Astrocyte (in vitro differentiated cells and primary cell): Measurements from ENCODE around the gene ENSA. TPM values are rescaled to one million over a fixed set of nuclear protein-coding genes. Genes with fewer than 3 reads are reported as not detected.

ENCODE experiments used
- DNase-seq: peaks from one replicate; pipeline ENCODE4 v3.0.0-alpha.2; 2010; ENCODE audit warnings: low read depth
- FAIRE-seq: peaks from 2 replicates; lab custom pipeline; 2011; peaks lifted over from hg19 to GRCh38; lab: Jason Lieb, UNC
- H2AFZ ChIP-seq: 2 replicates; pipeline ENCODE4 v1.6.0; 2012; ENCODE audit warnings: low read depth, low read length, inconsistent platforms
- H3K27ac ChIP-seq: 2 replicates; pipeline ENCODE4 v1.5.1; 2011; ENCODE audit warnings: low read depth, low read length, inconsistent platforms
- H3K27me3 ChIP-seq: 2 replicates; pipeline ENCODE4 v1.6.0; 2011; ENCODE audit warnings: low read length, inconsistent platforms; ENCODE audit not compliant: insufficient read depth
- H3K36me3 ChIP-seq: 2 replicates; pipeline ENCODE4 v1.5.1; 2011; ENCODE audit warnings: low read length, inconsistent platforms; ENCODE audit not compliant: insufficient read depth
- H3K4me1 ChIP-seq: 2 replicates; pipeline ENCODE4 v1.5.1; 2011; ENCODE audit warnings: low read length, inconsistent platforms; ENCODE audit not compliant: insufficient read depth
- H3K4me2 ChIP-seq: 2 replicates; pipeline ENCODE4 v1.6.0; 2012; ENCODE audit warnings: low read length, inconsistent platforms
- H3K4me3 ChIP-seq: 2 replicates; pipeline ENCODE4 v1.5.1; 2011; ENCODE audit warnings: low read depth, mild to moderate bottlenecking, low read length, inconsistent platforms; ENCODE audit not compliant: insufficient read depth
- H3K79me2 ChIP-seq: 2 replicates; pipeline ENCODE4 v1.6.0; 2012; ENCODE audit warnings: mild to moderate bottlenecking, low read length, inconsistent platforms; ENCODE audit not compliant: insufficient read depth
- H3K9ac ChIP-seq: 2 replicates; pipeline ENCODE4 v1.6.0; 2012; ENCODE audit warnings: mild to moderate bottlenecking, low read length, inconsistent platforms
- H3K9me3 ChIP-seq: 2 replicates; pipeline ENCODE4 v1.5.1; 2012; ENCODE audit warnings: low read depth, mild to moderate bottlenecking, low read length, inconsistent platforms; ENCODE audit not compliant: insufficient read depth
- H4K20me1 ChIP-seq: 2 replicates; pipeline ENCODE4 v1.6.0; 2012; ENCODE audit warnings: low read length, inconsistent platforms; ENCODE audit not compliant: insufficient read depth
- H3K27ac Mint-ChIP-seq: one replicate; pipeline ENCODE4 v1.8.0; 2021; ENCODE audit warnings: mild to moderate bottlenecking, mixed read lengths; ENCODE audit not compliant: unreplicated experiment
- H3K27me3 Mint-ChIP-seq: one replicate; pipeline ENCODE4 v1.8.0; 2021; ENCODE audit warnings: low read depth, mixed read lengths; ENCODE audit not compliant: unreplicated experiment
- H3K36me3 Mint-ChIP-seq: one replicate; pipeline ENCODE4 v1.8.0; 2021; ENCODE audit warnings: low read depth, mixed read lengths; ENCODE audit not compliant: unreplicated experiment
- H3K4me1 Mint-ChIP-seq: one replicate; pipeline ENCODE4 v1.8.0; 2021; ENCODE audit warnings: low read depth, mixed read lengths; ENCODE audit not compliant: unreplicated experiment
- H3K4me3 Mint-ChIP-seq: one replicate; pipeline ENCODE4 v1.8.0; 2021; ENCODE audit warnings: mild to moderate bottlenecking, moderate library complexity, mixed read lengths; ENCODE audit not compliant: unreplicated experiment
- H3K9me3 Mint-ChIP-seq: one replicate; pipeline ENCODE4 v1.8.0; 2021; ENCODE audit warnings: mild to moderate bottlenecking, mixed read lengths; ENCODE audit not compliant: unreplicated experiment
- CTCF ChIP-seq: IDR thresholded peaks from 2 replicates; pipeline ENCODE4 v1.5.1; 2011; ENCODE audit warnings: low read depth, mild to moderate bottlenecking, inconsistent platforms, low read length, moderate library complexity; ENCODE audit not compliant: insufficient read depth
- EZH2 ChIP-seq: IDR thresholded peaks from 2 replicates; pipeline ENCODE4 v1.6.1; 2012; ENCODE audit warnings: mild to moderate bottlenecking, low read length, inconsistent platforms; ENCODE audit not compliant: insufficient read depth
- total RNA-seq: library from RNA; stranded (reverse); gene quantifications from 2 replicates; pipeline ENCODE4 v1.2.1, GENCODE V29; 2021

Gene ENSA
- total RNA-seq, 1 donor from 2014 or later: 99.6 TPM

GRCh38 chr1:150576367-150576711 is 53.1 kb downstream of the ENSA start:
- peaks cover 56% of the 10 kb centered on the region for H3K36me3 ChIP-seq
- Mint-ChIP-seq H3K36me3 (peaks cover 51% of the 10 kb centered on the region), H3K9me3 (no peaks in the 10 kb centered on the region), H3K27me3 (no peaks in the 10 kb centered on the region), H3K4me3 (peak overlapping the region; percentile 100), H3K4me1 (peaks cover 15% of the 10 kb centered on the region), H3K27ac (peak overlapping the region; percentile 99)
- H3K27me3 ChIP-seq: no peaks in the 10 kb centered on the region
- no peak for FAIRE-seq
- H3K4me2 ChIP-seq: peak overlapping the region; percentile 96
- H2AFZ ChIP-seq: no peak overlapping the region
- H3K4me1 ChIP-seq: peaks cover 34% of the 10 kb centered on the region
- TF ChIP-seq EZH2: no peak
- TF ChIP-seq CTCF: no peak
- H3K79me2 ChIP-seq: peaks cover 87% of the 10 kb centered on the region
- peaks cover 74% of the 10 kb centered on the region for H4K20me1 ChIP-seq
- H3K4me3 ChIP-seq: peak overlapping the region; percentile 98
- no peaks in the 10 kb centered on the region for H3K9me3 ChIP-seq
- H3K27ac ChIP-seq: peak overlapping the region; percentile 98
- DNase-seq: no peak
- H3K9ac ChIP-seq: peak overlapping the region; percentile 98

DNA sequence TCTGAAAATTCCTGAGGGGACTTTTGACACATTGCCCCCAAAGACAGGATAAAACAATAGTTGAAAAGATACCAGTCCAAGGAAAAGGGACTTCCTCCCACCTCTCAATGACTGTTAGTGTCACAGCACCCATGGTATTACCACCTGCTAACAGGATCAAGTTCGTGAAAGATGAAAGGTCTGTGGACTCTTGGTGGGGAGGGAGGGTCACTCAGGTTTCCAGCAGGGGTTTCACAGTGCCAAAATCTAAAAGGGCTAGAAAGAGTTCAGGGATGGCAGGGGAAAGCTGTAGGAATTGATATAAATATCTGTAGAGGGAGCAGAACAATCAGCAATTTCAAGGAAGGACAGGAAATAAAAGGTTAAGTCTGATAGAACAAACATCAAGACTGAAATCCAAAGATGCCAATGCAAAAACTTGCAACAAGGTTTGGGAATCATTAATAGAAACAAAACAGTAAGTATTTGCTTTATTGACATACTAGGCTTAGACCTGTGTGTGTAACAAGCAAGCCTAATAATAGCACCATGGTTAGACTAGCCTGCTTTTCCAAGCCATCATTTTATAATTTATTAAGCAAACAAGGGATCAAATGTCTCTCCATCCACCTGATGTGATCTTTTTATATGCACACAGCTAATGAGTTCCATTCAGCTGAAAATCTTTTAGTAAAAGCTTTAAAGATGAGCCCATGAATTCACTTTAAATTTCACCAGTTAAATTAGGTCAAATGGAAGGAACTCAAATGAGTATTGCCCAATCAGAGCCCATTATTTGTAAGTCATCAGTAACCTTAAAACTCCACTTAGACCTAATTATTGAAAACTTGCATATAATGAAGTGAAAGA is 53.7 kb downstream of the ENSA start:
- no peak for TF ChIP-seq EZH2
- TF ChIP-seq CTCF: no peak
- Mint-ChIP-seq H3K27ac (peak overlapping the region; percentile 93), H3K27me3 (no peaks in the 10 kb centered on the region), H3K9me3 (no peaks in the 10 kb centered on the region), H3K36me3 (peaks cover 51% of the 10 kb centered on the region), H3K4me3 (peak overlapping the region; percentile 100), H3K4me1 (peaks cover 17% of the 10 kb centered on the region)
- peaks cover 56% of the 10 kb centered on the region for H3K36me3 ChIP-seq
- peaks cover 90% of the 10 kb centered on the region for H3K79me2 ChIP-seq
- peak overlapping the region; percentile 96 for H3K4me2 ChIP-seq
- DNase-seq: no peak
- H2AFZ ChIP-seq: no peak overlapping the region
- peak overlapping the region; percentile 98 for H3K9ac ChIP-seq
- H3K4me1 ChIP-seq: peaks cover 40% of the 10 kb centered on the region
- H3K27ac ChIP-seq: peak overlapping the region; percentile 98
- H4K20me1 ChIP-seq: peaks cover 79% of the 10 kb centered on the region
- no peak for FAIRE-seq
- H3K9me3 ChIP-seq: no peaks in the 10 kb centered on the region
- H3K27me3 ChIP-seq: no peaks in the 10 kb centered on the region
- H3K4me3 ChIP-seq: peak overlapping the region; percentile 98

DNA sequence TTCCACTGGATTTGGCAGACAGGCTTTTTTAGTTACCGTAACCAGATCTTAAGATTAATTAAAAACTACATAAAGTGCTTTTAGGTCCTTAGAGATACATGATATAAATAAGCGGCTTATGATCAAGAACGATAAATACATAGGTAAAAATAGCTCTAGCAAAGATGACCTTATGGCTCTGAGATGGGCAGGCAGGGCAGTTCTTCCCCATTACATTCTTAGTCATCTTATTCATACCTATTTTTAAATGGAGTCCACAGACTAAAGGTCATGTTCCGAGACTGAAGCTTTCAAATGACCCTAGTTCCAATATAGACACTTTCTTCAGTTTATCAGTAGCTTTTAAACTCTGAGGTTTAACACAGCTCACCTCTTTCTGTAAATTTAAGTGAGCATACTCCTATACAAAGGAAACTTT is 54.3 kb downstream of the ENSA start:
- Histone ChIP-seq H2AFZ (no peak overlapping the region), H3K4me1 (peaks cover 39% of the 10 kb centered on the region), H3K27ac (peak overlapping the region; percentile 98), H3K9me3 (no peaks in the 10 kb centered on the region), H3K79me2 (peaks cover 89% of the 10 kb centered on the region), H3K4me2 (peak overlapping the region; percentile 96), H4K20me1 (peaks cover 86% of the 10 kb centered on the region), H3K9ac (peak overlapping the region; percentile 98), H3K4me3 (peak overlapping the region; percentile 98), H3K36me3 (peaks cover 56% of the 10 kb centered on the region), H3K27me3 (no peaks in the 10 kb centered on the region)
- H3K27me3 Mint-ChIP-seq: no peaks in the 10 kb centered on the region
- peak overlapping the region; percentile 100 for H3K4me3 Mint-ChIP-seq
- FAIRE-seq: no peak
- H3K36me3 Mint-ChIP-seq: peaks cover 51% of the 10 kb centered on the region
- no peaks in the 10 kb centered on the region for H3K9me3 Mint-ChIP-seq
- peaks cover 24% of the 10 kb centered on the region for H3K4me1 Mint-ChIP-seq
- no peak for DNase-seq
- peak overlapping the region; percentile 93 for H3K27ac Mint-ChIP-seq
- TF ChIP-seq EZH2: no peak
